Neural cell (in vitro differentiated cells): ENCODE data around the gene FBXO34.

Experiments
- EP300 ChIP-seq: fragments of 450-650 bp; conservative IDR thresholded peaks from 2 replicates; pipeline ENCODE4 v1.6.1; 2014; ENCODE audit warnings: antibody characterized with exemption, mild to moderate bottlenecking, moderate library complexity; ENCODE audit not compliant: poor library complexity, severe bottlenecking
- EZH2 ChIP-seq: fragments of 200-600, 300-800 bp; shearing (Covaris generic), sonication (generic); IDR thresholded peaks from 2 replicates; pipeline ENCODE4 v1.6.1; 2014; ENCODE audit warnings: antibody characterized with exemption, low read length, borderline replicate concordance, mild to moderate bottlenecking; ENCODE audit not compliant: insufficient read depth, poor library complexity, severe bottlenecking
- MXI1 ChIP-seq: fragments of 450-650 bp; conservative IDR thresholded peaks from 2 replicates; pipeline ENCODE4 v1.6.1; 2014; ENCODE audit warnings: antibody characterized with exemption, mild to moderate bottlenecking; ENCODE audit not compliant: poor library complexity, severe bottlenecking
- POLR2AphosphoS5 ChIP-seq: IDR thresholded peaks from 2 replicates; pipeline ENCODE4 v1.6.1; 2012
- RAD21 ChIP-seq: fragments of 450-650 bp; conservative IDR thresholded peaks from 2 replicates; pipeline ENCODE4 v1.6.1; 2014; ENCODE audit warnings: antibody characterized with exemption, mild to moderate bottlenecking, moderate library complexity
- SMC3 ChIP-seq: fragments of 450-650 bp; conservative IDR thresholded peaks from 2 replicates; pipeline ENCODE4 v1.6.1; 2014; ENCODE audit warnings: antibody characterized with exemption, mild to moderate bottlenecking, moderate library complexity; ENCODE audit not compliant: poor library complexity
- TF ChIP-seq, protein P1 (sequence below): fragments of 450-650 bp; IDR thresholded peaks from 2 replicates; pipeline ENCODE4 v1.5.1; 2014; ENCODE audit warnings: antibody characterized with exemption, mild to moderate bottlenecking, moderate library complexity; ENCODE audit not compliant: poor library complexity, severe bottlenecking
- TF ChIP-seq, protein P2 (sequence below): IDR thresholded peaks from 2 replicates; pipeline ENCODE4 v1.6.1; 2012; ENCODE audit warnings: borderline replicate concordance

DNA sequence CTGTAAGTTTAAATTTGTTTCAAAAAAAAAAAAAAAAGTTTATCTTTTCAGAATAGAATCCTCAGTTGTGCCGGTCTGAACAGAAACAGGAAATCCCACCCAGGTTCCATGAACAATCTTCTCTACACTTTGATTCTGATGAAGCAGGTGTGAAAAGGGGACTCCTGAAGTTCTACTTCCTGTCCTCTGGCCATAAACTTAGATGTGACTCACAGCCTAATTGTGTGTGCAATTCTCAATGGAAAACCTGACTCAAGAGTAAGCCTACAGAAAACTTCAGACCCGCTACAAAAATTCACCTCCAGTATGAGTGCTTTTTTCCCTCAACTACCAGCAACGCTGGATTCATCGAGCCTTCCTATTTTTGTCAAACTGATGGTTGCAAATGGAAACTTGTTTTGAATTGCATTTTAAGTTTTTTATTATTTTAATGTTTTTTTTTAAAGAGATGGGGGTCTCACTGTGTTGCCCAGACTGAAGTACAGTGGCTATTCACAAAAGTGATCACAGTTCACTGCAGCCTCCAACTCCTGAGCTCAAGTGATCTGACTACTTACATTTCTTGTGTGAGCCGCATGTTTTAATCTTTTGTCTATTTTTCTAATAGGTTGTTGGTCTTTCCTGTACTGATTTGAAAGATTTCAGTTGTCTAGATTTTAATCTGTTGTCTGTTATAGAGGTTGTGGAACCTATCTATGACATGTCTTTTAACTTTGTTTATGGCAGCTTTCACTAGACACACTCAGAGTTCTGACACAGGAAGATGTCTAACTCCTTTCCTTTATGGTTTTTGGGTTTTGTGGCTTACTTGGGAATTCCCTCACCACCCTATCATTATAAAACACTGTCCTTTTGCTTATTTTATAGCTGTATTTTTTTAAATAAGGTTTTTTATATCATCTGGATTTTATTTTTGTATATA is 102.8 kb downstream of the FBXO34 start:
- TF ChIP-seq EP300 (no peak), POLR2AphosphoS5 (no peak), EZH2 (no peak), SMC3 (no peak), MXI1 (no peak), RAD21 (no peak)
- TF ChIP-seq, protein P1, sequence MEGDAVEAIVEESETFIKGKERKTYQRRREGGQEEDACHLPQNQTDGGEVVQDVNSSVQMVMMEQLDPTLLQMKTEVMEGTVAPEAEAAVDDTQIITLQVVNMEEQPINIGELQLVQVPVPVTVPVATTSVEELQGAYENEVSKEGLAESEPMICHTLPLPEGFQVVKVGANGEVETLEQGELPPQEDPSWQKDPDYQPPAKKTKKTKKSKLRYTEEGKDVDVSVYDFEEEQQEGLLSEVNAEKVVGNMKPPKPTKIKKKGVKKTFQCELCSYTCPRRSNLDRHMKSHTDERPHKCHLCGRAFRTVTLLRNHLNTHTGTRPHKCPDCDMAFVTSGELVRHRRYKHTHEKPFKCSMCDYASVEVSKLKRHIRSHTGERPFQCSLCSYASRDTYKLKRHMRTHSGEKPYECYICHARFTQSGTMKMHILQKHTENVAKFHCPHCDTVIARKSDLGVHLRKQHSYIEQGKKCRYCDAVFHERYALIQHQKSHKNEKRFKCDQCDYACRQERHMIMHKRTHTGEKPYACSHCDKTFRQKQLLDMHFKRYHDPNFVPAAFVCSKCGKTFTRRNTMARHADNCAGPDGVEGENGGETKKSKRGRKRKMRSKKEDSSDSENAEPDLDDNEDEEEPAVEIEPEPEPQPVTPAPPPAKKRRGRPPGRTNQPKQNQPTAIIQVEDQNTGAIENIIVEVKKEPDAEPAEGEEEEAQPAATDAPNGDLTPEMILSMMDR = no peak
- TF ChIP-seq, protein P2, sequence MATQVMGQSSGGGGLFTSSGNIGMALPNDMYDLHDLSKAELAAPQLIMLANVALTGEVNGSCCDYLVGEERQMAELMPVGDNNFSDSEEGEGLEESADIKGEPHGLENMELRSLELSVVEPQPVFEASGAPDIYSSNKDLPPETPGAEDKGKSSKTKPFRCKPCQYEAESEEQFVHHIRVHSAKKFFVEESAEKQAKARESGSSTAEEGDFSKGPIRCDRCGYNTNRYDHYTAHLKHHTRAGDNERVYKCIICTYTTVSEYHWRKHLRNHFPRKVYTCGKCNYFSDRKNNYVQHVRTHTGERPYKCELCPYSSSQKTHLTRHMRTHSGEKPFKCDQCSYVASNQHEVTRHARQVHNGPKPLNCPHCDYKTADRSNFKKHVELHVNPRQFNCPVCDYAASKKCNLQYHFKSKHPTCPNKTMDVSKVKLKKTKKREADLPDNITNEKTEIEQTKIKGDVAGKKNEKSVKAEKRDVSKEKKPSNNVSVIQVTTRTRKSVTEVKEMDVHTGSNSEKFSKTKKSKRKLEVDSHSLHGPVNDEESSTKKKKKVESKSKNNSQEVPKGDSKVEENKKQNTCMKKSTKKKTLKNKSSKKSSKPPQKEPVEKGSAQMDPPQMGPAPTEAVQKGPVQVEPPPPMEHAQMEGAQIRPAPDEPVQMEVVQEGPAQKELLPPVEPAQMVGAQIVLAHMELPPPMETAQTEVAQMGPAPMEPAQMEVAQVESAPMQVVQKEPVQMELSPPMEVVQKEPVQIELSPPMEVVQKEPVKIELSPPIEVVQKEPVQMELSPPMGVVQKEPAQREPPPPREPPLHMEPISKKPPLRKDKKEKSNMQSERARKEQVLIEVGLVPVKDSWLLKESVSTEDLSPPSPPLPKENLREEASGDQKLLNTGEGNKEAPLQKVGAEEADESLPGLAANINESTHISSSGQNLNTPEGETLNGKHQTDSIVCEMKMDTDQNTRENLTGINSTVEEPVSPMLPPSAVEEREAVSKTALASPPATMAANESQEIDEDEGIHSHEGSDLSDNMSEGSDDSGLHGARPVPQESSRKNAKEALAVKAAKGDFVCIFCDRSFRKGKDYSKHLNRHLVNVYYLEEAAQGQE = no peak
